GM12872 (cell line): ENCODE measurements around the gene HSPB1.

Experiments used
- CTCF ChIP-seq: IDR thresholded peaks from 3 replicates; pipeline ENCODE4 v1.5.1; 2011; ENCODE audit warnings: low read depth, mild to moderate bottlenecking, low read length, moderate library complexity; ENCODE audit not compliant: insufficient read depth

Gene HSPB1

GRCh38 chr7:76349313-76349885 lies 46.9 kb downstream of the HSPB1 start:
- no peak for TF ChIP-seq CTCF

GRCh38 chr7:76351372-76351771 lies 48.9 kb downstream of the HSPB1 start:
- TF ChIP-seq CTCF, result no peak

- TF ChIP-seq CTCF, result no peak
Observed at GRCh38 chr7:76352193-76352592, 49.7 kb downstream of the HSPB1 start.

GRCh38 chr7:76353744-76354143 lies 51.3 kb downstream of the HSPB1 start:
- no peak for TF ChIP-seq CTCF
